GM12873 (cell line): ENCODE data around the gene CACNG7.

Source experiments
- TF ChIP-seq, protein P1 (sequence below): IDR thresholded peaks from 2 replicates; pipeline ENCODE4 v1.5.1; 2012; ENCODE audit warnings: low read depth, mild to moderate bottlenecking, moderate library complexity, low read length, control low read depth; ENCODE audit not compliant: insufficient read depth; ENCODE audit errors: missing control alignments

Gene CACNG7

GRCh38 chr19:53960886-53961285, 51.8 kb downstream of the CACNG7 start:
- TF ChIP-seq, protein P1, sequence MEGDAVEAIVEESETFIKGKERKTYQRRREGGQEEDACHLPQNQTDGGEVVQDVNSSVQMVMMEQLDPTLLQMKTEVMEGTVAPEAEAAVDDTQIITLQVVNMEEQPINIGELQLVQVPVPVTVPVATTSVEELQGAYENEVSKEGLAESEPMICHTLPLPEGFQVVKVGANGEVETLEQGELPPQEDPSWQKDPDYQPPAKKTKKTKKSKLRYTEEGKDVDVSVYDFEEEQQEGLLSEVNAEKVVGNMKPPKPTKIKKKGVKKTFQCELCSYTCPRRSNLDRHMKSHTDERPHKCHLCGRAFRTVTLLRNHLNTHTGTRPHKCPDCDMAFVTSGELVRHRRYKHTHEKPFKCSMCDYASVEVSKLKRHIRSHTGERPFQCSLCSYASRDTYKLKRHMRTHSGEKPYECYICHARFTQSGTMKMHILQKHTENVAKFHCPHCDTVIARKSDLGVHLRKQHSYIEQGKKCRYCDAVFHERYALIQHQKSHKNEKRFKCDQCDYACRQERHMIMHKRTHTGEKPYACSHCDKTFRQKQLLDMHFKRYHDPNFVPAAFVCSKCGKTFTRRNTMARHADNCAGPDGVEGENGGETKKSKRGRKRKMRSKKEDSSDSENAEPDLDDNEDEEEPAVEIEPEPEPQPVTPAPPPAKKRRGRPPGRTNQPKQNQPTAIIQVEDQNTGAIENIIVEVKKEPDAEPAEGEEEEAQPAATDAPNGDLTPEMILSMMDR: no peak

GRCh38 chr19:53961523-53962356, 52.7 kb downstream of the CACNG7 start:
- TF ChIP-seq, protein P1: no peak

DNA sequence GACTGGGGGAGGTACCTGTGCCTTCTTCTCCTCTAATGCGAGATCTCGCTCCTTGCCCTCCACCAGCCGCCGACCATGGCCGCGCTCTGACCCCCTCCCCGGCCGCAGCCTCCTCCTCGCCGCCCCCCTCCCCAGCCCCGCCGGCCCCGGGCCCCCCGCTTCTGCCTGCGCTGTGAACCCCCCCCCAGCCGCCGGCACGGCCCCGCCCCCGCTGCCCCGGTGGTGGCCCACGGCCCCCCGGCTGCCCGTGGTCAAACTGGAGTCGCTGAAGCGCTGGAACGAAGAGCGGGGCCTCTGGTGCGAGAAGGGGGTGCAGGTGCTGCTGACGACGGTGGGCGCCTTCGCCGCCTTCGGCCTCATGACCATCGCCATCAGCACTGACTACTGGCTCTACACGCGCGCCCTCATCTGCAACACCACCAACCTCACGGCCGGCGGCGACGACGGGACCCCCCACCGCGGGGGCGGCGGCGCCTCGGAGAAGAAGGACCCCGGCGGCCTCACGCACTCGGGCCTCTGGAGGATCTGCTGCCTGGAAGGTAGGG, 53.9 kb downstream of the CACNG7 start, which contains the start of gene CACNG8:
Gene CACNG8, plus strand, starts transcription at position 51 of the 545 bp plus-strand sequence.
- TF ChIP-seq, protein P1: no peak

GRCh38 chr19:53965091-53965490, 56.0 kb downstream of the CACNG7 start:
- TF ChIP-seq, protein P1: no peak

DNA sequence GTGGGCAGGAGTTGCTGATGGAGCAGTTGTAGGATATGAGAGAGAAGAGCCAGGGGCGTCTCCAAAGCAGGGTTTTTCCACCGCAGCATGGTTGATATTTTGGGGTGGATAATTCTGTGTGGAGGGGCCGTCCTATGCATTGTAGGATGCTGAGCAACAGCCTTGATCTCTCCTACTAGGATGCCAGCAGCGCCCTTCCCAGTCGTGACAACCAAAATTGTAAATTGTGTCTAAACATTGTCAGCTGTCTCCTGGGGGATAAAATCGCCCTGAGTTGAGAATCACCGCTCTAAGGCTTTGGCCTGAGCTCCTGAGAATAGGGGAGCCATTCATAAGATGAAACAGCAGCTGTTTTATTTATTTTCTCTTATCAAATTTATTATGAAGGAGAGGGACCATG, 57.9 kb downstream of the CACNG7 start:
- TF ChIP-seq, protein P1: no peak

DNA sequence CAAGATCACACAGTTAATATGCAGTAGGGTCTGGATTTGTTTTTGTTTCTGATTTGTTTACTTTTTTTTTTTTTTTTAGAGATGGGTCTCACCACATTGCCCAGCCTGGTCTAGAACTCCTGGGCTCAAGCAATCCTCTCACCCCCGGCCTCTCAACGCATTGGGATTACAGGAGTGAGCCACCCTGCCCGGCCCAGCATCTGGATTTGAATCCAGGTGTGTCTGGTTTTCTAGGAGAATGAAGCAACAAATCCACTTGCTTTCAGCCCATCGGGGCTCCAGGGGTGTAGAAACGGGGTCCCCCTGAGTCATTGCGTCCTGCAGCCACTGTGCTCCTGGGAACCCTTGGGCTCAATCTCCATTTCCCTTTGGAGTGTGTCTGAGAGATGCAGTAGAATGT, 60.3 kb downstream of the CACNG7 start:
- TF ChIP-seq, protein P1: no peak

GRCh38 chr19:53971673-53972072, 62.6 kb downstream of the CACNG7 start:
- TF ChIP-seq, protein P1: no peak
